LNCaP clone FGC (cell line): ENCODE results near the gene LINC01488.

Source experiments
- DNase-seq: peaks from one replicate; pipeline ENCODE4 v3.0.0-alpha.2; 2011; ENCODE audit warnings: low read depth
- H3K4me3 ChIP-seq: 2 replicates; pipeline ENCODE4 v1.5.1; 2011; ENCODE audit warnings: mild to moderate bottlenecking, low read depth, low read length, control low read depth
- TF ChIP-seq, protein P1 (sequence below): IDR thresholded peaks from 2 replicates; pipeline ENCODE4 v1.5.1; 2012; ENCODE audit warnings: mild to moderate bottlenecking; ENCODE audit not compliant: control insufficient read depth, insufficient read depth; ENCODE audit errors: extremely low read depth

Gene LINC01488

DNA sequence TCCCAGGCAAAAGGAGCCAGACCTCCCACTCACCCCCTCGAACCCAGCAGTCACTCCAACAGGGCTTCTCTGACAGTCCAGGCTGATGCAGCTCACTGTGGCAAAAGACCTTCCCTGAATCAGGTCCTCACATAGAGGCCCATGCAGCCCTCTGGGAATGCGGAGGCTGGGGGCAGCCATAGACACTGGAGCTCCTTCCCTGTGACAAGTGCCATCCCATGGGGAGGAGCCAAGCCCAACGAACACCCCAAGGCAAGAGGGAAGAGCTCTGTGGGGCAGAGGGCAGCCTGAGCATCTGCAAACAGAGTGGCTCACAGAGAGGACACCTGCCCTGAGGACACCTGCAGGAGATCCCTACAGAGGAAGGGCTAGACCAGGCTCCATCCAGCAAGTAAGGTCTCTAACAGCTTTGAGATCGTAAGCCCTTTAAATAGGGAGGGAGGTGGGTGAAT, at the start of gene LINC01488:
Gene LINC01488, plus strand, starts transcription at position 271 of the 452 bp plus-strand sequence.
- TF ChIP-seq, protein P1, sequence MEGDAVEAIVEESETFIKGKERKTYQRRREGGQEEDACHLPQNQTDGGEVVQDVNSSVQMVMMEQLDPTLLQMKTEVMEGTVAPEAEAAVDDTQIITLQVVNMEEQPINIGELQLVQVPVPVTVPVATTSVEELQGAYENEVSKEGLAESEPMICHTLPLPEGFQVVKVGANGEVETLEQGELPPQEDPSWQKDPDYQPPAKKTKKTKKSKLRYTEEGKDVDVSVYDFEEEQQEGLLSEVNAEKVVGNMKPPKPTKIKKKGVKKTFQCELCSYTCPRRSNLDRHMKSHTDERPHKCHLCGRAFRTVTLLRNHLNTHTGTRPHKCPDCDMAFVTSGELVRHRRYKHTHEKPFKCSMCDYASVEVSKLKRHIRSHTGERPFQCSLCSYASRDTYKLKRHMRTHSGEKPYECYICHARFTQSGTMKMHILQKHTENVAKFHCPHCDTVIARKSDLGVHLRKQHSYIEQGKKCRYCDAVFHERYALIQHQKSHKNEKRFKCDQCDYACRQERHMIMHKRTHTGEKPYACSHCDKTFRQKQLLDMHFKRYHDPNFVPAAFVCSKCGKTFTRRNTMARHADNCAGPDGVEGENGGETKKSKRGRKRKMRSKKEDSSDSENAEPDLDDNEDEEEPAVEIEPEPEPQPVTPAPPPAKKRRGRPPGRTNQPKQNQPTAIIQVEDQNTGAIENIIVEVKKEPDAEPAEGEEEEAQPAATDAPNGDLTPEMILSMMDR: no peak
- H3K4me3 ChIP-seq: no peak within 1 kb of the TSS
- no peak for DNase-seq

DNA sequence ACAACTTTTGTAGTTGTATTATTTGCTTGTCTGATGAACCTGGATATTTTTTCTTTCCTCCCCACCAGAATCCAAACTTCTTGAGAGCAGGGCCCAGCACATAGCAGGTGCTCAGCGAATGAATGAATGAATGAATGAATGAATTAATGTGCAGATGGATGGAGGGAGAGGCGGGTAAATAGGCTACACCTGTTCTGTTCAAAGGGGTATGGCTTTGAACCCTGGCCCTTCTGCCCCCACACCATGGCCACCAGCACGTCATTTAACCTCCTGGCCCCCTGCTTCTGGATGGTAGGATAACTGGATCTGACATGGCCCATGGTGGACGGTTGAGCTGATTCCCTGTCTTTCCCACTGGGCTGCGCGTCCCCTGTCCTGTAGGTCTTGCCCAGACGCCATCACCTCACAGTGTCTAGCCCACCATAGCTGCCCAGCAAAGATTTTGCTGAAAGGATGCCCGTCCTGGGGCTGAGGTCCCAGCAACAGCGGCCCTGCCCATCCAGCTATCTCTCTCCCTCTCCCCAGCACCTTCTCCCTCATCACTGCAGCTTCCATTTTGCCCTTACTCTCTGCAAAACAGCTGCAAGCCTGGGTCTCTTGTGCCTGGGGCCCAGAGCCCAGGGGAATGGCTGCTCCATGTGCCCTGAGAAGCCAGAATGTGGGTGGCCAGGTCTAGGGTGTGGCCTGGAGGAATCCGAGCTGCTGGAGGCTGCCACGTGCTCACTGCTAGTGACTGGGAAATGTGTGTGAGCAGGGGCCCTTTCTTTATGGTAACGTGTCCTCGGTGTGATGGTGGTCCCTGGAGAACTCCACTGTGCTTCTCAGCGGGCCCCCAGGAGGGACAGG, 49.3 kb upstream of the LINC01488 start:
- DNase-seq: no peak
- H3K4me3 ChIP-seq: no peak overlapping the region
- TF ChIP-seq, protein P1: no peak

DNA sequence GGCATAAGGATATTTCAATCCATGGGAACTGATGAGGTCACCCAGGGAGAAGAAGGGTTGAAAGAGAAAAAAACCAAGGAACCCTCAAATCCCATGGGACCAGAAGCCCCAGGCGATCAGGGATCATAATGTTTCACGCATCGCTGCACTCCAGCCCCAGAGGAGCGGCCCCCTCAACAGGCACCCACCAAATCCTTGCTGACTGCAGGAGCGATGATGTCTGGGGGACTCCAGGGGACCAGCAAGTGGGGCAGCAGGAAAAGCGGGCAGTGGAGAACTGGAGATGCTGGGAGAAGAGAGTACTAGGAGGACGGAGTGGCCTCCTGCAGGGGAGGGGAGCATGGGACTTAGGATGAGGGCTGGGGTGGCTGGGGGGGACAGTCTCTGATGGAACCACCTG, 47.7 kb upstream of the LINC01488 start:
- DNase-seq: no peak

DNA sequence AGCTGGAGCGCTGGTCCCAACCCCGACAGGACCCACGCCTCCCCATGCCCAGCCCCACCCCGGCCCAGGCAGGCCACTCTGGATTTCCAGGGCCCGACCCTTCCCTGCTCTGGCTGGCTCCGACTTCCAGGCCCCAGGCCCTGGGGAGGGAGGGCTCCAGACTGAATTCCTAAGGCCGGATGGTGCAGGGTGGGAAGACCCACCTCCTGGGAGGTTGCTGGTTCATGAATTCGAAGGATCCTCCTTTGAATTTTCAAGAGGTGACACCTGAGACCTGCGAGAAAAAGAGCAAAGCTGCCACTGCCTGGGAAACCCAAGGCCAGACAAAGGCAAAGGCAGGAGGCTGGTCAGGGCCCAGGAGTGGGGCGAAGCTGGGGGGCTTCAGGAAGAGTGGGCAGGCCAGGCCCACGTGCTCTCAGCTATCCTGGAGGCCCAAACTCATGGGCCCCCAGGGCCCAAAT, 47.0 kb upstream of the LINC01488 start:
- TF ChIP-seq, protein P1: no peak
- H3K4me3 ChIP-seq: no peak overlapping the region
- no peak for DNase-seq

More for the DNA sequence above, 47.7 kb upstream of the LINC01488 start:
- TF ChIP-seq, protein P1: no peak
- H3K4me3 ChIP-seq: no peak overlapping the region

DNA sequence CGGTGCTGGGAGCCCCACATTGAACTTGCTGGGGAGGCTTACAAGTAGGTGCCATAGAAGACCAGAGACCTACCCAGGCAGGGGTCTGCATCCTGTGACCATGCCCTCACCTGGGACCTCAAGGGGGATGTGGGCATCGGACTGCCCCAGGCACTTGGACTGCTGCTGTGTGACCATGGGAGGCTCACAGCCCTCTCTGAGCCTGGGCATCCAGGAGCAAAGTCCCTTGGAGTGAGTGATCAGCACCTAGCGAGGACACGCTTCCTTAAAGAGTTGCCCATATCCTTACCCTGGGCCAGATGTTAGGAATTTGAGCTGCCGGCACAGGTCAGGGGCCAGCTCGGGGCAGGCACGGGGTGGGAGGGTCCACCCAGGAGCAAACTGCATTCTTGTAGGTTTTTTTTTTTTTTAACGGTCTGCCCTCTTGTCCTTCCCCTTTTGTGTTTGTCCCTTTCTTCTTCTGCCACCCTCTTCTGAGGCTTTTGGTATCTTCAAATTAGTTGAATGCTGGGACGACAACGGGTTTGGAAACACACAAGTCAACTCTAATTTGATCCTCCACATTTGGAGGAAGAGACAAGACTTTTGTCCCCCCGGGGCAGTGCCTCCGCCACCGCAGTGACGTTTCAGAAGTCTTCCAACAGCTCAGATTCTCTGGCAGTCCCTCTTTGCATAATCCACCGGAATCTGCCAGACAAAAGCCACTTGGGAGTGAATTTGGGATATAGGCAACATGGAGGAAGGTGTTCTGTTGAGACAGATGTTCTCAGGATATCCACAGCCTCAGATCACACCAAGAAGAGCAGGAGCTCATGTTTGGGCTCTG, 46.1 kb upstream of the LINC01488 start:
- H3K4me3 ChIP-seq: no peak overlapping the region
- DNase-seq: no peak
- TF ChIP-seq, protein P1: no peak

DNA sequence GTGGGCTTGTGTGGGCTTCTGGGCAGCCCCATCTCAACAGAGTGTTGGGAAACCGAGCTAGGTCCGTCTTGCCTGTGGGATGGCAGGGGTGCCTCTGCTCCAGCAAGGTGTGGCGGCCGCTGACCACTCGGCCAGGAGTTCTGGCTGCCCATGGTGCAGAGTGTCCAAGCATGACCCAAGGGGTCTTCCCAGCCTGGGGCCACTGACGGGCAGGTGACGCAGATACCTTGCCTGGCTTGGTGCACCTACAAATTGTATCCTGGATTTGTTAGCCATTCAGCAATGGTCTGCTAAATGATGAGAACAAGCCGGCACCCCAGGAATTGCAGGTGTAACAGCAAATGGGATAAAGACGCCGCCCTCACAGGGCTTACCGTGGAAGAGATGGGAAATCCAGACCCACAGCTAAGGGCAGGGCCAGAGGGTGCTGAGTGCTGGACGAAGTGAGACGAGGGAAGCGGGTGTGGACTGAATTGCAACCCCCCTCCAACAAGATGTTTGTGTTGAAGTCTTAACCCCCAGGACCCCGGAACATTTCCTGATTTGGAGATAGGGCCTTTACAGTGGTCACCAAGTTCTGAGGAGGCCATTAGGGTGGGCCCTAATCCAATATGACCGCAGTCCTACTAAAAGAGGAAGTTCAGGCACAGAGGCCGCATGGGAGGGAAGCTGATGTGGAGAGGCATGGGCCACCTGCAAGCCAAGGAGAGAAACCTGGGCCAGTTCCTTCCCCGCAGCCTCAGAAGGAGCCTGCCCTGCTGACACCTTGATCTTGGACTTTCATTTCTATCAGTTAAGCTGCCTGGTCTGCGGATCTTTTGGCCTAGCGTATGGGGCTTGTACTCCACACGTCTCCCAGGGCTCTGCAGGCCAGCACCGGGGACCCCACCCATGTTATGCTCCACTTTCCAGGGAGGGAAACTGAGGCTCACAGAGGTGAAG, 45.2 kb upstream of the LINC01488 start:
- DNase-seq: no peak
- TF ChIP-seq, protein P1: no peak
- no peak overlapping the region for H3K4me3 ChIP-seq
